Measurements from ENCODE around the gene GPR137. TPM values are rescaled to one million over a fixed set of nuclear protein-coding genes. Genes with fewer than 3 reads are reported as not detected.
"Not testable (repeated sequence)": the region's sequence is repeated elsewhere in the genome, so short reads cannot be mapped to it uniquely, and the experiment has no call there.

GPR137 gene
- polyA plus RNA-seq, 1 donor = 22.0 TPM

- no peak for DNase-seq (ENCODE audit: low read depth)
Measured at GRCh38 chr11:64320556-64320955, 34.9 kb downstream of the GPR137 start.

- DNase-seq (ENCODE audit: low read depth) = no peak
Measured at GRCh38 chr11:64321026-64321425, 35.4 kb downstream of the GPR137 start.

- no peak for DNase-seq (ENCODE audit: low read depth)
Measured at GRCh38 chr11:64321533-64321932, 35.9 kb downstream of the GPR137 start.

DNA sequence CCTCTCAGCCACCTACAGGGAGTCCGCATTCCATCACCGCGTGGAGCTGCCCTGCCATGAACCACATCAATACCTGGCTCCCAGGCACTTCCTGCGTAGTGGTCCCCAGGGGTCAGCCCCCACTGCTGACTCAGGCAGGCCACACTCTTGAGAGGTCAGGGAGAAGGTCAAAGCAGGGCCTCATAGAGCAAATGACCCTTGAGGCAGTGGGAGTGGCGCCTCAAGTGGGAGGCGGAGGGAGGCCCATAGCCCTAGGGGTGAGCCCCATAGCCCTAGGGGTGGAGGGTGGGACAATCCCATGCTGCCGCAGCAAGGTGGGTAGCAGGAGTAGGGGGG lies 37.2 kb downstream of the GPR137 start:
- no peak for DNase-seq (ENCODE audit: low read depth)

DNA sequence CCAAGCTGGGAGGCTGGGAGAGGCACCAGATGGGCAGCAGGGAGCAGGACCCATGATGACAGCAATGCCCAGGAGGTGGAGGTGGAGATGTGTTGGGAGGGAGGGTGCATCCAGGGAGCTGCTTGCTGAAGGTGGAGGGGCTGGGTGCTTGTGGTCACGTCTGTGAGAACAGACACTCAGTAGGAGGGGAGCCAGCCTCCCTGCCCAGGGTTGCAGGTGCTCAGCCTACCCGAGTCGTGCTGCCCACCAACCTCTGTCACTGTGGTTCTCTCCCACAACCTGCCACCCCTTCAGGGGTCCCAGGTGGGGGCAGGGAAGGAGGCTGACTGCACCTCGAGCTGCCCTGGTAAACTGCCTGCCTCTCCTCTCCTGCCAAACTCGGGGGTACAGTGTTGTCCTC lies 37.7 kb downstream of the GPR137 start:
- DNase-seq (ENCODE audit: low read depth) = no peak

GRCh38 chr11:64323984-64324383 lies 38.3 kb downstream of the GPR137 start:
- not testable (repeated sequence) for DNase-seq (ENCODE audit: low read depth)

DNA sequence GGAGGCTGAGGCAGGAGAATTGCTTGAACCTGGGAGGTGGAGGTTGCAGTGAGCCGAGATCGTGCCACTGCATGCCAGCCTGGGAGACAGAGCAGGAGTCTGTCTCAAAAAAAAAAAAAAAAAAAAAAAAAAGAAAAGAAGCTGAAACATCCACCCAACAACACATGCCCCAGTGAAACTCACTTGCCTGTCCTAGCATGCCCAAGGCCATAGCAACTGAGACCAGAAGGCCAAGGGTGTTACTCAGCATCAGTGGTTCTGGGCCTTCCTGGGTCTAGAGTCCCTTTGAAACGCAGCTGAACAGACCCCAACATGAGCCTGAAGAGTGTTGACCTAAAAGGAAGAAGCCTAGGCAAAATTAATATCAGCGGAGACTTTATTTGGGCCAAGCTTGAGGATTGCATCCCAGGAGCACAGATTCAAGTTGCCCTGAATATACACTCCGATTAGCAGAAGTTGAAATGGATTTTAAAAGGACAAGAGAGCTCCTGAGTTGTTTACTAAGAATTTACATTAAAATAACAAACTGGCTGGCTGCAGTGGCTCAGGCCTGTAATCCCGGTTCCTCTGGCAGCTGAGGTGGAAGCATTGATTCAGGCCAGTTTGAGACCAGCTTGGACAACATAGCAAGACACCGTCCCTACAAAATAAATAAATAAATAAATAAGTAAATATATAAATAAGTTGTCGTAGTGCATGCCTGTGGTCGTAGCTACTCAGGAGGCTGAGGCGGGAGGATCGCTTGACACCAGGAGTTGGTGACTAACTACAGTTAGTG lies 39.2 kb downstream of the GPR137 start:
- no peak for DNase-seq (ENCODE audit: low read depth)

DNA sequence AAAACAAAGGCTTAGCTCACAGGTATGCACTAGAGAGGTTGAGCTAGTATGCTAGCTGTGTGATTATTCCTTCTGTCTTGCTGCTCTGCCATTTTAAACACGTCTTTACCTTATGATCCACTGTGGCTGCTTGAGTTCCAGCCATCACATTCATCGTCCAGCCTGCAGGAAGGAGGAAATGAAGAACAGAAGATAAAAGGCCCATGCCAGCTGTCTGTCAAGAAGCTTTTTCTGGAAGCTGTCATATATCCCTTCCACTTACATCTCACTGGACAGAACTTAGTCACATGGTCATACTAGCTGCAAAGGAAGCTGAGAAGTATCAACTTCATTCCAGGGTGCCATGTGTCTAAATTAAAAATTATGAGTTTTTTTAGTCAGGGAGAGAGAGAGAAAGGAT lies 41.7 kb downstream of the GPR137 start:
- DNase-seq (ENCODE audit: low read depth) = no peak

DNA sequence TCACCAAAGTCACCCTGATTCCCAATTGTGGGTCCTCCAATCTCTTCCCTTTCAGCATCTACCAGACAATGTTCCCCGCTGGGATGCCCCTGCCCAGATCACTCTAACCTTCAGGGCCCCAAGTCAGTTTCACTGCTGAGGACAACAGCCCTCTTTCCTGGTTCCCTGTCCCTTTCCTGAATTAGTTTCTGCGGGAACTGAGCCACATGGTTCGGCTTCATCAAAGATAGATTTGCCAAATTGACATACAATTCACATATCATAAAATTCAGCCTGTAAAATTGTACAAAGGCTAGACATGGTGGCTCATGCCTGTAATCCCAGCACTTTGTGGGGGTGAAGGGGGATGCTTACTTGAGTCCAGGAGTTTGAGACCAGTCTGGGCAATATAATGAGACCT lies 42.3 kb downstream of the GPR137 start:
- DNase-seq (ENCODE audit: low read depth) = no peak

GRCh38 chr11:64330888-64331287 lies 45.2 kb downstream of the GPR137 start:
- DNase-seq (ENCODE audit: low read depth) = no peak

DNA sequence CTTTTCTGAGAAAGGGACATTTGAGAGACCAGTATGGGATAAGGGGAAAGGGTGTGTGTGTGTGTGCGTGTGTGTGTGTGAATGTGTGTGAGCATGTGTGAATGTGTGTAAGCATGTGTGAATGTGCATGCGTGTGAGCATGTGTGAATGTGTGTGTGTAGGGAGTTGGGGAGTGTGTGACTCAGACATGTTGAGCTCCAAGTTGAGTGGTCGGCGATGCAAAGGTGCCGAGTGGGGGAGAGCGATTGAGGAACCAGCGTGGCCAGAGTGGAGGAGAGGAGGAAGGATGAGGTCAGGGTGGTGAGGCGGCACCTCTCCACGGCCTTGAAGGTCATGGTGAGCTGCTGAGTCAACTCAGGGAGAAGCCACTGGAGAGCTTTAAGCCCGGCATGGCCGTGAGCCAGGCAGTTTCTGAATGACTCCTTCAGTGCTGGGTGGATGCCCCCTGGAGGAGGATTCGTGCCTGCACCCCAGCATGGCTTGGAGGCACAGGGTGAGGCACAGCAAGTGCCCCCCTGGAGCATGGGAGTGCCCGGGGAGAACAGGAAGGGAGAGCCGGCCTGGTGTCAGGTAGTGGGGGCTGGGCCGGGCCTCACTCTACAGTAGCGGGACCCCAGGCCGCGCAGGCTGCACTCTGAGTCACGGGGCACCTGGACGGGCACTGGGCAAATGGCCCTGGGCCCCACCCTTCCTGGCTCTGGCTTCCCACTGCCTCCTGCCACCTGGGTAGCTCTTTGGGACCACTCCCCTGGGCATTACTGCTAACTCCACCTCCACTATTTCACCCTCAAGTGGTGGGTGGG lies 46.1 kb downstream of the GPR137 start:
- no peak for DNase-seq (ENCODE audit: low read depth)

- no peak for DNase-seq (ENCODE audit: low read depth)
Measured at GRCh38 chr11:64333556-64333955, 47.9 kb downstream of the GPR137 start.

DNA sequence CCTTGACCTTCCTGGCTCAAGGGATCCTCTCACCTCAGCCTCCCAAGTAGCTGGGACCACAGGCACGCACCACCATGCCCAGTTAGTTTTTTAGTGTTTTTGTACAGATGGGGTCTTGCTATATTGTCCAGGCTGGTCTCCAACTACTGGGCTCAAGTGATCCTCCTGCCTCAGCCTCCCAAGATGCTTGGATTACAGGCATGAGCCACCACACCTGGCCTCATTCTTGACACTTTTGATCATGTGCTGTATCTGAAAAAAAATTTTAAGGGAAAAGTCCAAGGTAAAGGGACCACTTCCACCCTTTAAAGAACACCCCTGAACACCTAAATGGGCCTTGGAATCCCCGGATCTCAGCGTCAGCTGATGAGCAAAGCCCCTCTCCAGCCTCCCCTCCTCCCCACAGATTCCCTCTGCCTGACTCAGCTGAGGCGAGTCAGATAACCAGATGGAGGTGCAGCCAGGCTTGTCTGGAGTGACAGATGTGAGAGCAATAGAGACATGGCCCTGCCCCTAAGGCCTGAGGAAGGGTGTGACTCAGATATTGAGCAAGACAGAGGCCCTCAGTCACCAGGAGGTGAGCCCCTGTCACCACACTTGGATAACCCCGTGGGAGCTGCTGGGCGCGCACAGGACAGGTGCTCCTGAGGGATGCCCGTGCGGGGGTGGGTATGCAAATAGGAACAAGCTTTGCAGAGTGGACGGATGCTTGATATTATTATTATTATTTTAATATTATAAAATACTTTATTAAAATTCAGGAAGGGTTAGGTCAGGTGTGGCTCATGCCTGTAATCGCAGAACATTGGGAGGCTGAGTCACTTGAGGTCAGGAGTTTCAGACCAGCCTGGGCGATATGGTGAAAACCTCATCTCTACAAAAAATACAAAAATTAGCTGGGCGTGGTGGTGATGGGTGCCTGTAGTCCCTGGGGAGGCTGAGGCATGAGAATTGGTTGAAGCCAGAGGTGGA lies 49.4 kb downstream of the GPR137 start:
- no peak for DNase-seq (ENCODE audit: low read depth)

DNA sequence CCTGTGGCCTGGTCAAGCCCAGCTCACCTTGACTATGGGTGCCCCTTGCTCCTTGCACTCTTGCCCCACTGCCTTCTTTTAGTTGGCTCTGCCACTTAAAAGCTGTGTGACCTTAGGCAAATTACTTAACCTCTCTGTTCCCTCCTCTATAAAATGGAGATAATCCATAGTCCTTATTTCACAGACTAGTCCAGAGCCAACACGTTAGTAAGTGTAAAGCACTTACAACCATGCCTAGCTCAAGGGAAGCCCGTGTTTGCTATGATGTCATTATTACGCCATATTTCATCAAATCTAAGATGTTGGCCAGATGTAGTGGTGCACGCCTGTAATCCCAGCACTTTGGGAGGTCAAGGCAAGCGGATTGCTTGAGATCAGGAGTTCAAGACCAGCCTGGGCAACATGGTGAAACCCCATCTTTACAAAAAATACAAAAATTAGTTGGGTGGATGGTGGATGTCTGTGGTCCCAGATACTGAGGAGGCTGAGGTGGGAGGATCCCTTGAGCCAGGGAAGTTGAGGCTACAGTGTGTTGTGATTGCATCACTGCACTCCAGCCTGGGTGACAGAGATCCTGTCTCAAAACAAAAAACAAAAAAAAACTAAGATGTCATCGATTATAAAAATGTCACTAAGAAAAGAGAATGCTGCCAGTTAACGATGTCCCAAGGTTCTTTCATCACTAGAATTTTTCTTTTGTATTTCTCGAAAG lies 52.0 kb downstream of the GPR137 start:
- no peak for DNase-seq (ENCODE audit: low read depth)

- DNase-seq (ENCODE audit: low read depth) = no peak
Measured at GRCh38 chr11:64338716-64339115, 53.1 kb downstream of the GPR137 start.

Other genes with a start within 250 kb of the GPR137 start
- gene FLRT1, start 249.9 kb upstream of the GPR137 start, polyA plus RNA-seq (ENCODE audit: insufficient read length) = 2.9 TPM
- 68.0 TPM for gene MACROD1, start 119.7 kb upstream of the GPR137 start, polyA plus RNA-seq (ENCODE audit: insufficient read length)
- 137 TPM for gene STIP1, start 99.7 kb upstream of the GPR137 start, polyA plus RNA-seq (ENCODE audit: insufficient read length)
- 7.4 TPM for gene FERMT3, start 79.1 kb upstream of the GPR137 start, polyA plus RNA-seq (ENCODE audit: insufficient read length)
- gene TRPT1, start 59.7 kb upstream of the GPR137 start, polyA plus RNA-seq (ENCODE audit: insufficient read length) = 69.1 TPM
- gene NUDT22, start 59.6 kb upstream of the GPR137 start, polyA plus RNA-seq (ENCODE audit: insufficient read length) = 19.8 TPM
- 65.1 TPM for gene DNAJC4, start 55.3 kb upstream of the GPR137 start, polyA plus RNA-seq (ENCODE audit: insufficient read length)
- 94.3 TPM for gene VEGFB, start 51.3 kb upstream of the GPR137 start, polyA plus RNA-seq (ENCODE audit: insufficient read length)
- 43.2 TPM for gene FKBP2, start 44.8 kb upstream of the GPR137 start, polyA plus RNA-seq (ENCODE audit: insufficient read length)
- gene PPP1R14B, start 38.9 kb upstream of the GPR137 start, polyA plus RNA-seq (ENCODE audit: insufficient read length) = 192 TPM
- gene PLCB3, start 34.3 kb upstream of the GPR137 start, polyA plus RNA-seq (ENCODE audit: insufficient read length) = 9.7 TPM
- 27.5 TPM for gene BAD, start 1.2 kb upstream of the GPR137 start, polyA plus RNA-seq (ENCODE audit: insufficient read length)
- not detected for gene KCNK4, start 5.5 kb downstream of the GPR137 start, polyA plus RNA-seq (ENCODE audit: insufficient read length)
- gene CATSPERZ, start 14.5 kb downstream of the GPR137 start, polyA plus RNA-seq (ENCODE audit: insufficient read length) = not detected
- 35.5 TPM for gene ESRRA, start 19.7 kb downstream of the GPR137 start, polyA plus RNA-seq (ENCODE audit: insufficient read length)
- gene TRMT112, start 31.7 kb downstream of the GPR137 start, polyA plus RNA-seq (ENCODE audit: insufficient read length) = 154 TPM
- 133 TPM for gene PRDX5, start 32.3 kb downstream of the GPR137 start, polyA plus RNA-seq (ENCODE audit: insufficient read length)
- gene CCDC88B, start 54.4 kb downstream of the GPR137 start, polyA plus RNA-seq (ENCODE audit: insufficient read length) = 3.9 TPM
- 12.3 TPM for gene RPS6KA4, start 73.3 kb downstream of the GPR137 start, polyA plus RNA-seq (ENCODE audit: insufficient read length)